ENCODE data around the gene CRYBB1. TPM values are rescaled to one million over a fixed set of nuclear protein-coding genes. Genes with fewer than 3 reads are reported as not detected.

CRYBB1 gene
- total and polyA plus RNA-seq, 2 donors (not counting 1 experiment from before 2014, with no cell fraction given), result 0.18 TPM; not detected in 1

- WGBS (ENCODE audit: insufficient coverage), result 100% methylated on average over 1 of the region's 4 CpGs
- Histone ChIP-seq H4K20me1 (ENCODE audit: control insufficient read depth, insufficient read depth, low read length, poor library complexity, severe bottlenecking) (peaks cover 6% of the 10 kb centered on the region), H3K9me3 (ENCODE audit: control extremely low read depth in 1 of 3, control insufficient read depth in 2 of 3, insufficient read depth in 1 of 3, low read length in 2 of 3) (no peaks in the 10 kb centered on the region), H3K4me1 (ENCODE audit: control insufficient read depth in 2 of 2, insufficient read depth in 2 of 2, low read length in 2 of 2) (peaks cover 0 to 7% of the 10 kb centered on the region in 2 donors), H2AFZ (ENCODE audit: insufficient read depth, low read depth, low read length, poor library complexity, severe bottlenecking) (no peak overlapping the region), H3K4me3 (ENCODE audit: control extremely low read depth in 1 of 5, extremely low read depth in 1 of 5, insufficient read depth in 1 of 5, low read depth in 2 of 5, low read length in 4 of 5) (no peak overlapping the region), H3K27me3 (replicated peaks in 1 of 4; ENCODE audit: control extremely low read depth in 1 of 4, control insufficient read depth in 3 of 4, insufficient read depth in 4 of 4, low read length in 3 of 4) (no peaks in the 10 kb centered on the region), H3K79me2 (ENCODE audit: control insufficient read depth, insufficient read depth, low read length) (peaks cover 60% of the 10 kb centered on the region), H3K9ac (ENCODE audit: low read length) (no peak overlapping the region), H3K36me3 (replicated peaks in 1 of 2; ENCODE audit: control extremely low read depth in 1 of 2, control insufficient read depth in 1 of 2, extremely low read depth in 1 of 2, insufficient read depth in 2 of 2, low read length in 1 of 2) (peaks cover 0 to 2% of the 10 kb centered on the region in 2 experiments), H3K4me2 (replicated peaks; ENCODE audit: low read depth, low read length, poor library complexity, severe bottlenecking) (no peak overlapping the region), H3K27ac (ENCODE audit: low read length in 2 of 2) (no peak overlapping the region)
- H3K4me3 Mint-ChIP-seq, result no peak overlapping the region
- intact Hi-C loops (cut with micrococcal nuclease), result no loop called here
- DNase-seq, result no peak
- no peaks in the 10 kb centered on the region for H3K9me3 Mint-ChIP-seq (ENCODE audit: insufficient read depth)
- H3K4me1 Mint-ChIP-seq, result peaks cover 22% of the 10 kb centered on the region
- TF ChIP-seq CTCF (IDR thresholded peaks at IDR 0.05) (no peak), EZH2 (IDR thresholded peaks at IDR 0.05; ENCODE audit: borderline replicate concordance, insufficient read depth, low read depth, low read length, poor library complexity, severe bottlenecking) (no peak)
- CTCF ChIA-PET, result no interaction called here
- no peak for ATAC-seq (ENCODE audit: low read depth)
- H3K27ac Mint-ChIP-seq, result no peak overlapping the region
- POLR2A ChIA-PET, result no interaction called here
- no peaks in the 10 kb centered on the region for H3K27me3 Mint-ChIP-seq
These were observed 67.8 kb downstream of the CRYBB1 start for GRCh38 chr22:26549902-26550497.

Small RNA genes lying within 50 kb of the gene (small RNA-seq; reads per million reads assigned to genes)
- gene MIR548J (ENCODE audit: insufficient read length, low read depth, low replicate concordance), result not detected
- not detected for gene RF01874 (ENCODE audit: insufficient read length, low read depth, low replicate concordance)

Other genes starting within 250 kb of the CRYBB1 start
- gene ASPHD2, start 188.8 kb downstream of the CRYBB1 start, total RNA-seq, result 7.3 and 8.0 TPM in 2 replicates
- gene ASPHD2, start 188.8 kb downstream of the CRYBB1 start, polyA plus RNA-seq, result 5.7 and 9.7 TPM in 2 replicates
- 61.8 and 76.6 TPM in 2 replicates for gene HPS4, start 134.2 kb downstream of the CRYBB1 start, total RNA-seq
- gene HPS4, start 134.2 kb downstream of the CRYBB1 start, polyA plus RNA-seq, result 34.8 and 48.8 TPM in 2 replicates
- gene SRRD, start 134.2 kb downstream of the CRYBB1 start, total RNA-seq, result 19.2 and 19.4 TPM in 2 replicates
- gene SRRD, start 134.2 kb downstream of the CRYBB1 start, polyA plus RNA-seq, result 6.2 and 7.8 TPM in 2 replicates
- gene TFIP11, start 105.6 kb downstream of the CRYBB1 start, total RNA-seq, result 82.8 and 83.4 TPM in 2 replicates
- 33.5 and 51.9 TPM in 2 replicates for gene TFIP11, start 105.6 kb downstream of the CRYBB1 start, polyA plus RNA-seq
- gene TPST2, start 27.9 kb downstream of the CRYBB1 start, total RNA-seq, result 16.6 and 17.5 TPM in 2 replicates
- gene TPST2, start 27.9 kb downstream of the CRYBB1 start, polyA plus RNA-seq, result 43.1 and 46.9 TPM in 2 replicates
- not detected in 2 replicates for gene CRYBA4, start 3.9 kb upstream of the CRYBB1 start, total RNA-seq
- gene CRYBA4, start 3.9 kb upstream of the CRYBB1 start, polyA plus RNA-seq, result not detected in 2 replicates
- gene MIAT, start 39.6 kb upstream of the CRYBB1 start, total RNA-seq, result 14.8 and 18.4 TPM in 2 replicates
- gene MIAT, start 39.6 kb upstream of the CRYBB1 start, polyA plus RNA-seq, result 7.4 and 18.4 TPM in 2 replicates